ENCODE data around the gene PNKP. TPM values are rescaled to one million over a fixed set of nuclear protein-coding genes. Genes with fewer than 3 reads are reported as not detected.

PNKP gene
- polyA plus RNA-seq, 1 experiment: 13.0 TPM

DNA sequence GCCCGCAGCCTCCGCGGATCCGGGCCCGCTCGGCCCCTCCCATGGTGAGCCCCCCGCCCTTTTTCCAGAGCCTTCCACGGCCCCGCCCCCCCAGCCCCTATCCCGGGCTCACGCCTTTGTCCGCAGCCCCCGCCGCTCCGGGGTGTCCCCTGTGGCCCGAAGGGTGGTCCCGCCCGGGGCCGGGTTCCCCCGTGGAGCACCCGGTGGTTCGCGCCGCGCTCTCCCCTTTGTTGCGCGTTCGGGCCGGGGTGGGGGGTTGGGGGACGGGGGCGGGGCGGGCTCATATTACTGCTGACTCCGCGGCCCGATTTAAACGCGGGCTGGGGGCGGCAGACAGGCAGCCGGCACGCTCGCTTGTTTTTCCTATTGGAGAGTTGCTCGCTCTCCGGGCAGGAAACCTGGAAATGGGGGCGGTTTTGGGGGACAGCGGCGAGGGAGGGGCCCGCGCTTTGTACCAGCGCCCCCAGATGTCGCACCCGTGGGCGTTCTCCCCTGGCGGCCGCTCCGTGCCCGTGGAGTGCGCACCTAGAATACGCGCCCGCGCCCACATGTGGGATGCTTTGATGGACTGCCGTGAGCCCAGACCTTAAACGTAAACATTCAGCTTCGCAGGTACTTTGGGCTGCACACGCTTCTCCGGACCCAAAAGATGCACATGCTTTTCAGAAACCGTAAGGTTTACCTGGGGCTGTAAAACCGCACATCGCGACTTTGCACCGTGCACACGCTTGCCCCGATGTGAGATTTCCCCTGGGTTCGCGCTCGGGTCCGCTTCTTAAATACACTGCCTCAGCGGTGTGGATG is 15.7 kb downstream of the PNKP start:
- Histone ChIP-seq H3K4me3 (ENCODE audit: low read depth, low read length) (peak overlapping the region; percentile 84), H3K9me3 (ENCODE audit: control insufficient read depth, insufficient read depth, low read length) (peaks cover 6% of the 10 kb centered on the region), H3K27me3 (ENCODE audit: control insufficient read depth, insufficient read depth, low read length) (no peaks in the 10 kb centered on the region), H3K27ac (ENCODE audit: low read depth, low read length) (peak overlapping the region; percentile 39)
- no peak for DNase-seq (ENCODE audit: low read depth, low spot score)
- ChIA-PET POLR2A (interaction anchor here (1.2 to 2.0 kb wide), 4 partner anchors 17 to 211 kb away, joined by 3 to 13 read pairs (median 10); partner anchors contain the start of genes AKT1S1 and TBC1D17), CTCF (interaction anchor here (1.4 kb wide), 1 partner anchor 38 kb away, joined by 3 read pairs; the partner anchor contains the start of gene FUZ)
- TF ChIP-seq, protein P1, sequence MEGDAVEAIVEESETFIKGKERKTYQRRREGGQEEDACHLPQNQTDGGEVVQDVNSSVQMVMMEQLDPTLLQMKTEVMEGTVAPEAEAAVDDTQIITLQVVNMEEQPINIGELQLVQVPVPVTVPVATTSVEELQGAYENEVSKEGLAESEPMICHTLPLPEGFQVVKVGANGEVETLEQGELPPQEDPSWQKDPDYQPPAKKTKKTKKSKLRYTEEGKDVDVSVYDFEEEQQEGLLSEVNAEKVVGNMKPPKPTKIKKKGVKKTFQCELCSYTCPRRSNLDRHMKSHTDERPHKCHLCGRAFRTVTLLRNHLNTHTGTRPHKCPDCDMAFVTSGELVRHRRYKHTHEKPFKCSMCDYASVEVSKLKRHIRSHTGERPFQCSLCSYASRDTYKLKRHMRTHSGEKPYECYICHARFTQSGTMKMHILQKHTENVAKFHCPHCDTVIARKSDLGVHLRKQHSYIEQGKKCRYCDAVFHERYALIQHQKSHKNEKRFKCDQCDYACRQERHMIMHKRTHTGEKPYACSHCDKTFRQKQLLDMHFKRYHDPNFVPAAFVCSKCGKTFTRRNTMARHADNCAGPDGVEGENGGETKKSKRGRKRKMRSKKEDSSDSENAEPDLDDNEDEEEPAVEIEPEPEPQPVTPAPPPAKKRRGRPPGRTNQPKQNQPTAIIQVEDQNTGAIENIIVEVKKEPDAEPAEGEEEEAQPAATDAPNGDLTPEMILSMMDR (IDR thresholded peaks at IDR 0.05; ENCODE audit: low read depth, low read length): no peak

DNA sequence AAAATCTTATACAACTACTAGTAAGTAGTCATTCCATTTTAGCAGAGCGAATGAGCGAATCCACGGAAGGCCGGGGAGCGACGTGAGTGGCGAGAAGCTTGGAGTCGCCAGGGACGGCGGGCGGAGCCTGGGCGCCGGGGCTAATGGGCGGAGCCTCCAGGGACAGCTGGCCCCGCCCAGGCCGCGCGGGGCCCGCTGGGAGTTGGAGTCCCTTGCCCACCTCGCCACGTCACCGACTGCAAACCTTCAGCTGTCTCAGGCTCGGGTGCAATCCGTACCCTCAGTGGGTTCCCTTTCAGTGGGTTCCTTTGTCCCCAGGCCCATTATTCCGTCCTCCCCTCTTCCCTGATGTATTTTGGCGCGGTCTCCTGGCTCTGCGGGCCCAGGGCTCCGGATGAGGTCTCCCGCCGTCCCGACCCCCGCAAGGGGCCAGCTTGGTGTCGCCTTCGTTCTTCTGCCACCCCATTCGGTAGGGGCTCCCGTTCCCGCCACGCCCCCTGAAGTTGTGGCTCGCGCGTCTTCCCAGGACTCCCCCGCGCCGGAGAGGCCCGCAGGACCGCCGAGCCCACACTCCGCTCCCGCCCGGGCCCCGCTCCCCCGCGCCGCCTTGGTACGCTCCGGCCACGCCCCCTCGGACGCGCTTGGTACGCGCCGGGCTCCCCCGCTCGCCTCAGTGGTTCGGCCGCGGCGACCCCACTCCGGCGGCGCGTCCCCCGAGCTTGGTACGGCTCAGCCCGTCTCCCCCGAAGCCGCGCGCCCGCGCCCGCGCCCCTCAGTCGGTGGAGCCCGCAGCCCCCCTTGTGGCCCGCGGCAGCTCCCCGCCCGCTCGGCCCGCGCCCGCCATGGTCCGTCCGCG is 16.7 kb downstream of the PNKP start, which contains the start of gene PTOV1:
TSS of gene PTOV1 (plus strand) at position 673 of the 856 bp plus-strand sequence.
- H3K27me3 ChIP-seq (ENCODE audit: control insufficient read depth, insufficient read depth, low read length): no peaks in the 10 kb centered on the region
- peak within 1 kb of the TSS; percentile 100 for H3K27ac ChIP-seq (ENCODE audit: low read depth, low read length)
- peaks cover 6% of the 10 kb centered on the region for H3K9me3 ChIP-seq (ENCODE audit: control insufficient read depth, insufficient read depth, low read length)
- TF ChIP-seq, protein P1 (IDR thresholded peaks at IDR 0.05; ENCODE audit: low read depth, low read length): no peak
- ChIA-PET POLR2A (interaction anchor here (0.6 to 2.0 kb wide), 9 partner anchors 8 to 210 kb away, joined by 3 to 16 read pairs (median 6); partner anchors contain the start of genes AKT1S1, AP2A1, FUZ and TBC1D17), CTCF (interaction anchor here (0.8 to 1.4 kb wide), 2 partner anchors 8 to 37 kb away, joined by 3 read pairs; partner anchors contain the start of gene FUZ)
- DNase-seq (ENCODE audit: low read depth, low spot score): peak; percentile 71
- H3K4me3 ChIP-seq (ENCODE audit: low read depth, low read length): peak within 1 kb of the TSS; percentile 84

DNA sequence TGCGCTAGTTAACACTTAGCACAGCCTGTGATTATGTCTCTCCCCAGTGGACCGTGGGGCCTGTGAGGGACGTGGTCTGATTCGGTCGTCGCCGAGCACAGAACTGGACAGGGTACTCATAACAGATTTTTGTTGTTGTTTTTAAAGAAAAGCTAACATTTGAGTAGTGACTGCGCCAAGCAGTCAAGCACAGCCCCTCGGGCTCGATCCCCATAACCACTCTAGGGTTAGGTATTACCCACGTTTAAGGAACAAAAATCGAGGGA is 17.2 kb downstream of the PNKP start:
- no peak for DNase-seq (ENCODE audit: low read depth, low spot score)
- Histone ChIP-seq H3K27me3 (ENCODE audit: control insufficient read depth, insufficient read depth, low read length) (no peaks in the 10 kb centered on the region), H3K9me3 (ENCODE audit: control insufficient read depth, insufficient read depth, low read length) (peaks cover 6% of the 10 kb centered on the region), H3K27ac (ENCODE audit: low read depth, low read length) (no peak overlapping the region), H3K4me3 (ENCODE audit: low read depth, low read length) (peak overlapping the region; percentile 84)
- ChIA-PET POLR2A (interaction anchor here (0.8 to 2.0 kb wide), 8 partner anchors 9 to 210 kb away, joined by 3 to 16 read pairs (median 6); partner anchors contain the start of genes AKT1S1, AP2A1, FUZ and TBC1D17), CTCF (interaction anchor here (0.8 to 1.4 kb wide), 2 partner anchors 9 to 37 kb away, joined by 3 read pairs; partner anchors contain the start of gene FUZ)
- TF ChIP-seq, protein P1 (IDR thresholded peaks at IDR 0.05; ENCODE audit: low read depth, low read length): no peak

- Histone ChIP-seq H3K4me3 (ENCODE audit: low read depth, low read length) (no peak overlapping the region), H3K9me3 (ENCODE audit: control insufficient read depth, insufficient read depth, low read length) (peaks cover 6% of the 10 kb centered on the region), H3K27me3 (ENCODE audit: control insufficient read depth, insufficient read depth, low read length) (no peaks in the 10 kb centered on the region), H3K27ac (ENCODE audit: low read depth, low read length) (no peak overlapping the region)
- TF ChIP-seq, protein P1 (IDR thresholded peaks at IDR 0.05; ENCODE audit: low read depth, low read length): no peak
- DNase-seq (ENCODE audit: low read depth, low spot score): no peak
- ChIA-PET POLR2A (interaction anchor here (1.0 to 2.0 kb wide), 4 partner anchors 10 to 27 kb away, joined by 4 to 16 read pairs (median 13); partner anchors contain the start of genes AKT1S1 and TBC1D17), CTCF (no interaction called here)
Measured at GRCh38 chr19:49849433-49850220, 17.7 kb downstream of the PNKP start.
